ENCODE data around the gene KLHL2.
"Not testable (repeated sequence)": the region's sequence is repeated elsewhere in the genome, so short reads cannot be mapped to it uniquely, and the experiment has no call there.

The KLHL2 gene

GRCh38 chr4:165207431-165208220, at the start of gene KLHL2:
Gene KLHL2 (plus strand): TSS chr4:165207561. CDS start chr4:165207877, 316 bp downstream.
- H3K9ac ChIP-seq (ENCODE audit: insufficient read length), result peak within 1 kb of the TSS; percentile 67
- H3K27ac ChIP-seq, result no peak within 1 kb of the TSS
- H3K9me3 ChIP-seq (ENCODE audit: low read depth, low read length), result no peaks in the 10 kb centered on the region
- TF ChIP-seq FOXP2 (optimal IDR thresholded peaks at IDR 0.05; ENCODE audit: control extremely low read depth, extremely low read length, insufficient read depth) (no peak), POLR2AphosphoS5 (IDR thresholded peaks at IDR 0.05; ENCODE audit: borderline replicate concordance, low read depth, low read length) (no peak), EZH2 (IDR thresholded peaks at IDR 0.05) (no peak)
- H3K4me3 ChIP-seq, result peak within 1 kb of the TSS; percentile 94
- no peak for DNase-seq (ENCODE audit: low read depth, low spot score)
- no peaks in the 10 kb centered on the region for H3K36me3 ChIP-seq (ENCODE audit: insufficient read depth, low read length)

- Histone ChIP-seq H3K4me3 (no peak overlapping the region), H3K36me3 (ENCODE audit: insufficient read depth, low read length) (no peaks in the 10 kb centered on the region), H3K27ac (no peak overlapping the region), H3K9ac (ENCODE audit: insufficient read length) (no peak overlapping the region), H3K9me3 (ENCODE audit: low read depth, low read length) (no peaks in the 10 kb centered on the region)
- DNase-seq (ENCODE audit: low read depth, low spot score), result no peak
- TF ChIP-seq POLR2AphosphoS5 (IDR thresholded peaks at IDR 0.05; ENCODE audit: borderline replicate concordance, low read depth, low read length) (no peak), FOXP2 (optimal IDR thresholded peaks at IDR 0.05; ENCODE audit: control extremely low read depth, extremely low read length, insufficient read depth) (no peak), EZH2 (IDR thresholded peaks at IDR 0.05) (no peak)
Observed at GRCh38 chr4:165158762-165159161, 48.6 kb upstream of the KLHL2 start.

GRCh38 chr4:165164257-165164656, 43.1 kb upstream of the KLHL2 start:
- H3K9ac ChIP-seq (ENCODE audit: insufficient read length), result no peak overlapping the region
- H3K27ac ChIP-seq, result no peak overlapping the region
- no peak overlapping the region for H3K4me3 ChIP-seq
- TF ChIP-seq POLR2AphosphoS5 (IDR thresholded peaks at IDR 0.05; ENCODE audit: borderline replicate concordance, low read depth, low read length), result no peak
- TF ChIP-seq EZH2 (IDR thresholded peaks at IDR 0.05), result no peak
- TF ChIP-seq FOXP2 (optimal IDR thresholded peaks at IDR 0.05; ENCODE audit: control extremely low read depth, extremely low read length, insufficient read depth), result no peak
- DNase-seq (ENCODE audit: low read depth, low spot score), result no peak
- H3K36me3 ChIP-seq (ENCODE audit: insufficient read depth, low read length), result no peaks in the 10 kb centered on the region
- H3K9me3 ChIP-seq (ENCODE audit: low read depth, low read length), result no peaks in the 10 kb centered on the region

GRCh38 chr4:165166872-165167271, 40.5 kb upstream of the KLHL2 start:
- not testable (repeated sequence) for H3K36me3 ChIP-seq (ENCODE audit: insufficient read depth, low read length); H3K4me3 ChIP-seq; H3K9me3 ChIP-seq (ENCODE audit: low read depth, low read length); H3K27ac ChIP-seq; DNase-seq (ENCODE audit: low read depth, low spot score); H3K9ac ChIP-seq (ENCODE audit: insufficient read length)

- TF ChIP-seq FOXP2 (optimal IDR thresholded peaks at IDR 0.05; ENCODE audit: control extremely low read depth, extremely low read length, insufficient read depth), result no peak
- TF ChIP-seq EZH2 (IDR thresholded peaks at IDR 0.05), result no peak
- no peak for TF ChIP-seq POLR2AphosphoS5 (IDR thresholded peaks at IDR 0.05; ENCODE audit: borderline replicate concordance, low read depth, low read length)
- no peak for DNase-seq (ENCODE audit: low read depth, low spot score)
- Histone ChIP-seq H3K9me3 (ENCODE audit: low read depth, low read length) (no peaks in the 10 kb centered on the region), H3K27ac (no peak overlapping the region), H3K36me3 (ENCODE audit: insufficient read depth, low read length) (no peaks in the 10 kb centered on the region), H3K4me3 (no peak overlapping the region), H3K9ac (ENCODE audit: insufficient read length) (no peak overlapping the region)
Observed at GRCh38 chr4:165167650-165168049, 39.7 kb upstream of the KLHL2 start.

GRCh38 chr4:165170819-165171218, 36.5 kb upstream of the KLHL2 start:
- Histone ChIP-seq H3K9ac (ENCODE audit: insufficient read length) (no peak overlapping the region), H3K4me3 (no peak overlapping the region), H3K9me3 (ENCODE audit: low read depth, low read length) (no peaks in the 10 kb centered on the region), H3K27ac (no peak overlapping the region), H3K36me3 (ENCODE audit: insufficient read depth, low read length) (no peaks in the 10 kb centered on the region)
- DNase-seq (ENCODE audit: low read depth, low spot score), result no peak
- TF ChIP-seq FOXP2 (optimal IDR thresholded peaks at IDR 0.05; ENCODE audit: control extremely low read depth, extremely low read length, insufficient read depth), result no peak
- no peak for TF ChIP-seq POLR2AphosphoS5 (IDR thresholded peaks at IDR 0.05; ENCODE audit: borderline replicate concordance, low read depth, low read length)
- TF ChIP-seq EZH2 (IDR thresholded peaks at IDR 0.05), result no peak

GRCh38 chr4:165175470-165175869, 31.9 kb upstream of the KLHL2 start:
- not testable (repeated sequence) for H3K36me3 ChIP-seq (ENCODE audit: insufficient read depth, low read length); H3K9ac ChIP-seq (ENCODE audit: insufficient read length); H3K4me3 ChIP-seq; H3K9me3 ChIP-seq (ENCODE audit: low read depth, low read length); H3K27ac ChIP-seq; DNase-seq (ENCODE audit: low read depth, low spot score)

GRCh38 chr4:165175879-165176278, 31.5 kb upstream of the KLHL2 start:
- DNase-seq (ENCODE audit: low read depth, low spot score), result no peak
- Histone ChIP-seq H3K9ac (ENCODE audit: insufficient read length) (no peak overlapping the region), H3K4me3 (no peak overlapping the region), H3K36me3 (ENCODE audit: insufficient read depth, low read length) (no peaks in the 10 kb centered on the region), H3K27ac (no peak overlapping the region), H3K9me3 (ENCODE audit: low read depth, low read length) (no peaks in the 10 kb centered on the region)
- no peak for TF ChIP-seq FOXP2 (optimal IDR thresholded peaks at IDR 0.05; ENCODE audit: control extremely low read depth, extremely low read length, insufficient read depth)
- no peak for TF ChIP-seq POLR2AphosphoS5 (IDR thresholded peaks at IDR 0.05; ENCODE audit: borderline replicate concordance, low read depth, low read length)
- TF ChIP-seq EZH2 (IDR thresholded peaks at IDR 0.05), result no peak
